Activated CD8-positive, alpha-beta memory T cell treated with anti-CD3 and anti-CD28 coated beads, Interleukin-2, amount 10 ng/mL, durations not matched to agents 7 days and 5 days (primary cell): ENCODE data around the gene GOLGA3. TPM values are rescaled to one million over a fixed set of nuclear protein-coding genes. Genes with fewer than 3 reads are reported as not detected.

ENCODE experiments used
- ATAC-seq: fragments of 150-1000 bp; cut with Tn5 transposase; one replicate; pipeline ENCODE4 v1.10.0; 2021; ENCODE audit warnings: moderate library complexity
- CTCF ChIA-PET: fragments of 350-600 bp; sonication (Branson Sonifier 250); formaldehyde crosslinking; loops from one replicate; lab custom pipeline; 2021; ENCODE audit warnings: antibody characterized with exemption; lab: Charles Lee
- DNase-seq: peaks from one replicate; pipeline ENCODE4 v3.0.0-alpha.2; 2020
- H3K27ac Mint-ChIP-seq: one replicate; pipeline ENCODE4 v1.8.0; 2021; ENCODE audit warnings: mild to moderate bottlenecking, mixed read lengths
- H3K27me3 Mint-ChIP-seq: one replicate; pipeline ENCODE4 v1.8.0; 2021; ENCODE audit warnings: mixed read lengths
- H3K36me3 Mint-ChIP-seq: one replicate; pipeline ENCODE4 v1.8.0; 2021; ENCODE audit warnings: mild to moderate bottlenecking, mixed read lengths
- H3K4me1 Mint-ChIP-seq: one replicate; pipeline ENCODE4 v1.8.0; 2021; ENCODE audit warnings: mixed read lengths
- H3K4me3 Mint-ChIP-seq: one replicate; pipeline ENCODE4 v1.8.0; 2021; ENCODE audit warnings: mild to moderate bottlenecking, moderate library complexity, mixed read lengths
- H3K9me3 Mint-ChIP-seq: one replicate; pipeline ENCODE4 v1.8.0; 2022; ENCODE audit warnings: low read depth, mixed read lengths
- total RNA-seq, 2 experiments: library from RNA; stranded (reverse); gene quantifications; one replicate each; pipeline ENCODE4 v1.2.3, GENCODE V29; 2021

GOLGA3 gene
- total RNA-seq, 2 experiments from 2014 or later = 60.0 to 60.4 TPM

GRCh38 chr12:132723764-132724140, 104.9 kb downstream of the GOLGA3 start:
- no peak for DNase-seq
- Mint-ChIP-seq H3K4me1 (no peaks in the 10 kb centered on the region), H3K27me3 (no peaks in the 10 kb centered on the region), H3K9me3 (no peaks in the 10 kb centered on the region), H3K4me3 (no peak overlapping the region), H3K27ac (no peak overlapping the region), H3K36me3 (peaks cover 71% of the 10 kb centered on the region)
- CTCF ChIA-PET = no interaction called here
- no peak for ATAC-seq

GRCh38 chr12:132723015-132723763, 105.5 kb downstream of the GOLGA3 start:
- Mint-ChIP-seq H3K36me3 (peaks cover 68% of the 10 kb centered on the region), H3K27me3 (no peaks in the 10 kb centered on the region), H3K9me3 (no peaks in the 10 kb centered on the region), H3K27ac (no peak overlapping the region), H3K4me3 (no peak overlapping the region), H3K4me1 (no peaks in the 10 kb centered on the region)
- DNase-seq = no peak
- CTCF ChIA-PET = no interaction called here
- no peak for ATAC-seq

GRCh38 chr12:132720606-132721345, 107.9 kb downstream of the GOLGA3 start:
- Mint-ChIP-seq H3K27ac (no peak overlapping the region), H3K4me3 (no peak overlapping the region), H3K36me3 (peaks cover 59% of the 10 kb centered on the region), H3K27me3 (no peaks in the 10 kb centered on the region), H3K4me1 (no peaks in the 10 kb centered on the region), H3K9me3 (no peaks in the 10 kb centered on the region)
- CTCF ChIA-PET = no interaction called here
- DNase-seq (no peak), ATAC-seq (no peak)

- ATAC-seq = no peak
- H3K4me1 Mint-ChIP-seq = no peaks in the 10 kb centered on the region
- no peak for DNase-seq
- H3K4me3 Mint-ChIP-seq = no peak overlapping the region
- no peak overlapping the region for H3K27ac Mint-ChIP-seq
- no peaks in the 10 kb centered on the region for H3K9me3 Mint-ChIP-seq
- peaks cover 53% of the 10 kb centered on the region for H3K36me3 Mint-ChIP-seq
- no peaks in the 10 kb centered on the region for H3K27me3 Mint-ChIP-seq
- CTCF ChIA-PET = no interaction called here
These were observed 108.7 kb downstream of the GOLGA3 start for GRCh38 chr12:132719954-132720324.

- no peak for DNase-seq
- CTCF ChIA-PET = no interaction called here
- H3K36me3 Mint-ChIP-seq = peaks cover 54% of the 10 kb centered on the region
- H3K27me3 Mint-ChIP-seq = no peaks in the 10 kb centered on the region
- no peak overlapping the region for H3K27ac Mint-ChIP-seq
- H3K4me3 Mint-ChIP-seq = no peak overlapping the region
- H3K9me3 Mint-ChIP-seq = no peaks in the 10 kb centered on the region
- ATAC-seq = no peak
- peaks cover 3% of the 10 kb centered on the region for H3K4me1 Mint-ChIP-seq
These were observed 109.3 kb downstream of the GOLGA3 start for GRCh38 chr12:132719141-132719953.

Other genes with a start within 250 kb of the GOLGA3 start
- not detected for gene LRCOL1, start 218.3 kb downstream of the GOLGA3 start, total RNA-seq
- not detected for gene P2RX2, start 210.1 kb downstream of the GOLGA3 start, total RNA-seq
- 100 to 1,000 TPM; 170 to 221 TPM for gene POLE, start 141.5 kb downstream of the GOLGA3 start, total RNA-seq
- gene PXMP2, start 141.3 kb downstream of the GOLGA3 start, total RNA-seq = 10 to 100 TPM; 23.3 to 26.0 TPM
- 10 to 100 TPM; 59.6 to 70.1 TPM for gene PGAM5, start 118.0 kb downstream of the GOLGA3 start, total RNA-seq
- gene ANKLE2, start 67.0 kb downstream of the GOLGA3 start, total RNA-seq = 100 to 1,000 TPM; 105 to 106 TPM
- gene CHFR, start 58.7 kb upstream of the GOLGA3 start, total RNA-seq = 10 to 100 TPM; 87.7 to 89.7 TPM
- 10 to 100 TPM in 1 of 2 experiments, 1 to 10 TPM in 1; 8.9 to 10.0 TPM for gene ZNF605, start 127.4 kb upstream of the GOLGA3 start, total RNA-seq
- 10 to 100 TPM; 14.6 to 22.1 TPM for gene ZNF26, start 157.5 kb upstream of the GOLGA3 start, total RNA-seq
- 10 to 100 TPM; 22.5 to 23.1 TPM for gene ZNF84, start 208.6 kb upstream of the GOLGA3 start, total RNA-seq